Nucleus accumbens (tissue), 56 donors: ENCODE data around the gene OXCT1.
A peak's percentile ranks its signal among the peaks of the same experiment; 100 is the strongest.
"Not testable (repeated sequence)": the region's sequence is repeated elsewhere in the genome, so short reads cannot be mapped to it uniquely, and the experiment has no call there.

Experiments used
- DNase-seq, 56 donors: peaks; one replicate each; lab custom pipeline; 2025; lab: John Stamatoyannopoulos, UW

The OXCT1 gene

GRCh38 chr5:41834506-41834905 is 35.7 kb downstream of the OXCT1 start:
- no peak for DNase-seq

DNA sequence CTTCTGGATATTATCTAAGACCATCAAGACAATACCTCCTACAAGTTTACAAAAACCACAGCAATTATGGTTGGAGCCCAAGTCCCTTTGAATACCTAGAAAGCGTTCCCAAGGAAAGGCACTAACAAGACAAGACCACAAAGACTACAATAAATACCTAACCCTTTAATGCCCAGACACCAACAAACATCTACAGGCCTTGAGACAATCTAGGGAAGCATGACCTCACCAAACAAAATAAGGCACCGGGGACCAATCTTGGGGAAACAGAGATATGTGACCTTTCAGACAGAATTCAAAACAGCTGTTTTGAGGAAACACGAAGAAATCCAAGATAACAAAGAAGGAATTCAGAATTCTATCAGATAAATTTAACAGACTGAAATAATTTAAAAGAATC is 37.8 kb downstream of the OXCT1 start:
- DNase-seq: no peak

- no peak for DNase-seq
Observed at GRCh38 chr5:41831155-41831554, 39.1 kb downstream of the OXCT1 start.

DNA sequence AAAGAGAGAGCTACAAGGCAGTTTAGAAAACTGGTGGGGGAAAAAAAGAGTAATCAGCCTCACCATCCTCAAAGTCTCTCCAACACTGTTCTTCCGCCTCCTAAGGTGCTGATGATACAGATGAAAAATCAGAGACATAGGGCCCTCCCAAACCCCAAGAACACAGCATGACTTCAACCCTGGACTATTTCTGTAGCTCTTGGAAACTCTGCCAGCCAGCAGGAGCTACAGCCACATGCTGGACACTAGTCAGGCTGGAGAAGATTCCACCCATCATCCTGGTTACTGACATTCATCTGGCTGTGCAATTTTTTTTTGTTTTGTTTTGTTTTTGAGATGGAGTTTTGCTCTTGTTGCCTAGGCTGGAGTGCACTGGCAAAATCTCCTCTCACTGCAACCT is 42.4 kb downstream of the OXCT1 start:
- no peak for DNase-seq

DNA sequence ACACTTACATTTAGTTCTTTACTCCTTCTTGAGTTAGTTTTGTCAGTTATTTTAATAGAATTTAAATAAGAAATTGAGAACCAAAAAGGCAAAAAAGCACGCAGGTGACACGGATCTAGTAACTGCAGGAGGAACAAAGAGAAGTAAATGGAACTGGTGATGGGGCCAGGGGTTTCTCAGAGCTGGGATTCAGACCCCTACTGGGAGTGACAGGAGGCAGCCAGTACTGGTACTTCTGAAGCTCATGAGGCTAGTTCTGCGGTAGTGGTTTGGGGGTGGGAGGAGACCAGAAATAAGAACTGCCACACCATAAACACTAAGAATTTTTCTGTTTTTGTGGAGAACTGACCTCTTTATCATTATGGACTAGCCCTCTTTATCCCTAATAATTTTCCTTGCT is 48.2 kb downstream of the OXCT1 start:
- no peak for DNase-seq

GRCh38 chr5:41821051-41821450 is 49.2 kb downstream of the OXCT1 start:
- DNase-seq: no peak

- DNase-seq: no peak
Observed at GRCh38 chr5:41820150-41820549, 50.1 kb downstream of the OXCT1 start.

DNA sequence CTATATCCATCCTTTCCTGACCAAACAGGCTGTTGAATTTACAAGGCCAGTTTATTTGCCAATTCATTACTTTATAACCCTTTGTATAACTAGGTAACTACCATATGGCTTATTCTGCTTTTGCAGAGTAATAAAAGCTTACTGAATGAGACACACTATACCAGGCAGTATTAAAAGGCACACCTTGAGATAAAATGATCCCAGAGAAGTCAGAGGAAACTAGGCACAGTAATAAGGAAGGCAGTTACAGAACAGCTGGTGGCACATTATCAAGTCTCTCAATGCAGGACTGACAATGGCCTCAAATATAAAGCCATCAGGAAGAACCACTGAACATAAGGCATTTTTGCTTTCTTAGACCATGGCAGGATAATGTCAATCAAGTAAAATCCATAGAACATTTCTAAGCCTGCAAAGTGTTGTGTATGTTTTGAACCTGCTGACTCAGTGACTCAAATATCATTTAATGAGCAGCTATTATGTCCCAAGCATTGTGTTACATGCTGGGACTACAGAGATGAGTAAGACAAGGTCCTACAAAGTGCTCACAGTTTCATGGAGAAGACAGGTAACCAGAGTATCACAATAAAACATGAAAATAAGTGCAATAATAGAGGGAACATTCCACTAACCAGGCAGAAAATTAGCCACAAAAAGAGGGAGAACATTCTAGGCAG is 52.5 kb downstream of the OXCT1 start:
- no peak for DNase-seq

GRCh38 chr5:41815663-41816229 is 54.5 kb downstream of the OXCT1 start:
- no peak for DNase-seq

DNA sequence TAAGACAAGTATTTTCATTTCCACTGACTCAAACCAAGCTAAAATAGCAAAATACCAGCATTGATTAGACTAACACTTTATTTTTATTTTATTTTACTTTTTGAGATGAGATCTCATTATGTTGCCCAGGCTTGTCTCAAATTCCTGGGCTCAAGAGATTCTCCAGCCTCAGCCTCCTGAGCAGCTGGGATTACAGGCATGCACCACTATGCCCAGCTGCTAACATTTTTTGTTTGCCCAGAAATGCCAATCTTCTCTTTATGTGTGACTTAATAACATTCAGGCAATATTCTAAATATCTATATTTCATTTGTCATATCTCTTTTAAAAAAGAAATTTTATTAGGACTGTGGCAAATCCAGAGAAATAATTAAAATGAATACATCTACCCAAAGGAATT is 55.0 kb downstream of the OXCT1 start:
- no peak for DNase-seq

GRCh38 chr5:41814306-41814705 is 55.9 kb downstream of the OXCT1 start:
- DNase-seq: not testable (repeated sequence)

GRCh38 chr5:41812156-41812555 is 58.1 kb downstream of the OXCT1 start:
- DNase-seq: no peak

DNA sequence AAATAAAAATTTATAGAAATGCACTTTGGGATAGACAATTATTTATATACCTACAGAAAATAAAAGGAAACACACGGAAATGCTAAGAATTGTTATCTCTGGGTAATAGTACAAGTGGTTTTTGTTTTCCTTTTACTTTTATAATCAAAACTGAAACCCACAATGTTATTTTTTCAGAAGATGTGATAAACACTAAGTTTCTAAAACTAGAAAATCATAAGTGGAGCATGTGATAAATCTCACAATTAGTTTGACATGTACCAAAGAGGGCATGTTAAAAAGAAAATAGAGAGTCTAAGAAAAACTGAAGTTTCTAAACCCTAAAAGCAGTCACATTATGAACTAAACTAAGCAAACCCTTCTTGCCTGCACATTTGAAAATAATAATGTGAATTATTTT is 61.1 kb downstream of the OXCT1 start:
- no peak for DNase-seq

GRCh38 chr5:41808294-41808693 is 61.9 kb downstream of the OXCT1 start:
- DNase-seq: no peak

DNA sequence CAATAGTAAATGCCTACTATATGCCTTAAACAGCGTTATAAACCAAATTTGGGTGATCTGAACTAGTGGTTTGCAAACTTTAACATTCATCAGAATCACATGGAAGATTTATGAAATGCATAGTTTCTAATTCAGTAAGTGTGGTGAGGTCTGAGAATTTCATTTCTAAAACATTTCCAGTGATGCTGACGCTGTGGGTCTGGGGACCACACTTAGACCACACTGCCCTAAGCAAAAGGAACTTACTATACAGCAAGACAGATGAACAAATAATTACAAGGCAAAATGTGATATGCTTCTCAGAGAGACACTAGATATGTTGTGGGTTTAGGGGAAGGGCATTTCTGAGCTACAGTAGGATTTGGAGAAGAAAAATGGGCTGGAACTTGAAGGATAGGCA is 72.6 kb downstream of the OXCT1 start:
- DNase-seq: no peak

DNA sequence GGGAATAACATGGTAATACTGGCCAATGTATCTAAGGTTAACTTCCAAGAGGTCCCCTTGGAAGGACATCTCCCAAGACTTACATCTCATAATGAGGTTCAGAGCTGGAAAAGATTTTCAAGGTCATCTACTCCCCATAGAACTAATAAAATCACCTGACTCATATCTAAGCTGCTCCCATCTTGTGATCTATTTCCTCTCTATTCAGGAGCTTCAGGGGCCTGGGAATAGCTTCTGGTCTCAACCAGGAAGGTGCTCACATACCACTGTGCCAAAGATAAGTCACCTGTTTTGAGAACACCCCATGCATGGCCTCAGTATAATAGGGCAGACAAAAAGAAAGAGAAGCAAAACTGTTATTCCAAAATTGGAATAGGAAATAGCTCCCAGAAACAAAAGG is 74.2 kb downstream of the OXCT1 start:
- DNase-seq: no peak

DNA sequence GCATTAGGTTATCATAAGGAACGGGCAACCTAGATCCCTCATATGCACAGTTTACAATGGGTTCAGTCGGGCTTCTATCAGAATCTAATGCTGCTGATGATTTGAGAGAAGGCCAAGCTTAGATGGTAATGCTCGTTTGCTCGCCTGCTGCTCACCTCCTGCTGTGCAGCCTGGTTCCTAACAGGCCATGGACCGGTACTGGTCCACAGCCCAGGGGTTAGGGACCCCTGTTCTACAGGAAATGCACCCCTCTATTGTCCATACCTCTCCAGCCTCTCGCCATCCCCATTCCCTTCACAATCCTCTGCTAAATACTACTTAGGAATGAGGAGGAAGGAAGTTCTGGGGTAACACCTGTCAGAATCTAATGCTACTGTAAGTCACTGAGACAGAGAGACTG is 75.1 kb downstream of the OXCT1 start:
- no peak for DNase-seq

DNA sequence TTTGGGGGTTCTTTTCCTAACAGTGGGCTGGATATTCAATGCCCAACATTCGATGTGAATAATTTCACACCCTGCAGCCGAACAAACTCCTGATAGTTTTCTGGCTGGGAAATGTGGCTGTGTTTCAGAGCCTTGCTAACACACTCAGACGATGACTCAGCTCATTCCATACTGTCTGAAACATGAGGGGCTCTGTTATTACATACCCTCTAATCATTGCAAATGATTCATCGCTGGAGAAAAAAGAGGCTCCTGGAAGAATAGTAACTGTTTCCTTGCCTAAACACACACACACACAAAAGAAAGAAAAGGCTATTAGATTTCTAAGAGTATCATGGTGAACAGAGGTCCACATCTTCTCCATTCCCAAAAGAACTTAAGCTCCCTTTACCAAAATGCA is 75.8 kb downstream of the OXCT1 start:
- peak in 6 of 56 donors; percentile 1 to 37 (median 7) for DNase-seq

GRCh38 chr5:41793141-41793770 is 77.0 kb downstream of the OXCT1 start:
- DNase-seq: no peak

DNA sequence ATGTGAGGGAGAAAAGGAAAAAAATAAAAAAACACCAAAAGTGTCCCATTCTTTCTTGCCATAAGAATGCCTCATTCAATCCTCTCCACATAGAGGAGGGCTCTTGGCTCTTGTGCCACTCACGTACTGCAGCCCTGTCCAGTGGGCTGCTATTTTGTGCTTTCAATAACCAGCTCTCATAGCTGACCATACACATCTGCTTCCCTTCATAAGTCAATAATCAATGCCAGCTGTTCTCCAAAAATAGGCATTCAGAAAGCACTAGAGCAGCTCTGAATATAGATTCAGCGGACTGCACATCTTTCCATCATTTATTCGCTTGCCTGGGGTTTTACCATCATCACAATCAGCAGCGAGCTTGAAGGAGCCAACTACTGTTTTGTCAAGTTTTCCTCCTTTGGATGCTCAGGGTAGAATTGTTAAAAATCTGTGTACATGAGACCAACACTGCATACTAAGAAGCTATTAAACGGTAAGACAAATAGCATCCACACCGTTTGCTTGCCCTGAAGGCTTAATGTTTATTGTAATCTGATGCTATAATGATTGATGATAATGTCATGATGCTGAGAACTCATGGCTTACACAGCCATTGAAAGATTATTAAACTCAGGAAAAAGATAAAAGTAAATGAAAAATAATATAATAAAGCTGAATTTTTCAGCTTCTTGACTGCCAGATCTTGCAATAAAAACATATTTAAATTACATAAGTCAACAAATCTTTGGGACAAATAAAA is 80.0 kb downstream of the OXCT1 start:
- DNase-seq: no peak

DNA sequence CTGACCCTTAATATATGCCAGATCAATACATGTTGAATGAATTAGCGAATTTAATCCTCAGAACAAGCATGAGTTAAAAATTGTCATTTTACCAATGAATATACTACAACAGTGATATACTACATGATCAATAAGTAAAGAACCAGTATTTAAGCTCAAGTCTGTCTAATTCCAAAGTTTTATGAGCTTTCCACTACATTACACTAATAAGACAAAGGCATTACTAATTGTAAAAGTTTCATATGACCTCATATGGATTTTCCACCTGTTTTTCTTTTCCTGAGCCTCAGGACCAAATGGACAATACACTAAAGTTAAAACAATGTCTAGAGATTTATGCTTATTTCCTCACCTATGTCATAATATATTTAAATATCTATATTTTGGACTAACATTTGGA is 80.8 kb downstream of the OXCT1 start:
- no peak for DNase-seq

DNA sequence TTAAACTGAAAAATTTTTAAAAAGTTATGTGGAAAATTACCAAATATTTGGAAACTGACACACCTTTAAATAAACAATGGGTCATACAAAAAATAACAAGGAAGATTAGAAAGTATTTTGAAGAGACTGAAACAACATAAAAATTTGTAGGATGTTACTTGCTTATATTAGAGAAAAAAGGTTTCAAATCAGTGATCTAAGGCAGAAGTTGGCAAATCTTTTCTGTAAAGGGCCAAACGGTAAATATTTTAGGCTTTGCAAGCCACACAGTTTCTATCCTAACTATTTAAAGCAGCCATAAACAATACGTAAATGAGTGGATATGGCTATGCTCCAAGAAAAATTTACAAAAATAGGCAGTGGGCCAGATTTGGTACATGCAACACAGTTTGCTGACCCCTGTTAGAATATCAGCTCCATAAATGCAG is 81.3 kb downstream of the OXCT1 start:
- no peak for DNase-seq
